NCI-H2196 treated with DMSO at 0.1 percent for 48 hours (cell line): Measurements from ENCODE around the gene TMEM132D.

Experiments used
- DNase-seq: peaks from one replicate; lab custom pipeline; 2025; ENCODE audit not compliant: unreplicated experiment; lab: John Stamatoyannopoulos, UW

Gene TMEM132D

DNA sequence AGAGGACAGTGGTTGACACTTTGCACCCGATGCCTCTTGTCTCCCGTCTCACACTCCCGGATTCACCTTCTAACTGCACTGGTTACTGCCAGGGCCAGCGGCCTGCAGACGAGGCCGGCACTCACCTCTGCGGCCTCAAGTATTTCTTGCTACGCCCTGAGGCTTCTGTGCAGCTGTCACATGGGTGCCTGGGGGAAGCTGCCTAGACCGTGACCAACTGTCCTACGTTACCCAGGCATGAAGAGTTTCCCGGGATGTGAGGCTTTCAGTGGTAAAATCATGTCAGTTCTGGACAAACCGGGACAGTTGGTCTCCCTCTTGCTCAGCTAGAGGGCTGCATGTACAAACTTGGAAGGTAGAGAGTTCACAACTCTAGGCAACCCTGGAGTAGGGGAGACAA lies 776.1 kb downstream of the TMEM132D start:
- no peak for DNase-seq

DNA sequence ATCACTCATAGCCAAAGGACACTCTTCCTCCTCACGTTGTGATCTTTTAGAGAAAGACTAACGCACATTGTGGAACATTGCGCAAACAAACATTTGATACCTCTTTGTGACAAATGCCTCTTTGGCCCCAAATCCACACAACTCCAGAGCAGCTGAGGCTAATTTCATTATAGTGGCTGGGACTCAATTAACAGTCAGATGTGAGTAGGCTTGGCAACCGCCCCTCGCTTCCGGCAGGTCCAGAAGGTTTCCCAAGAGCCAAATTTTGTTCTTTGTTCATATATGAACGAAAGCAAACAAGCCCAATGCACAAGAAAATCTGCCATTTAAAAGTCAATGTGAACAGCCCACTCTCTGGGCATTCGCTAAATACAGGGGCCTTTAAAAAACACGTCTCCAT lies 776.6 kb downstream of the TMEM132D start:
- peak; percentile 43 for DNase-seq

DNA sequence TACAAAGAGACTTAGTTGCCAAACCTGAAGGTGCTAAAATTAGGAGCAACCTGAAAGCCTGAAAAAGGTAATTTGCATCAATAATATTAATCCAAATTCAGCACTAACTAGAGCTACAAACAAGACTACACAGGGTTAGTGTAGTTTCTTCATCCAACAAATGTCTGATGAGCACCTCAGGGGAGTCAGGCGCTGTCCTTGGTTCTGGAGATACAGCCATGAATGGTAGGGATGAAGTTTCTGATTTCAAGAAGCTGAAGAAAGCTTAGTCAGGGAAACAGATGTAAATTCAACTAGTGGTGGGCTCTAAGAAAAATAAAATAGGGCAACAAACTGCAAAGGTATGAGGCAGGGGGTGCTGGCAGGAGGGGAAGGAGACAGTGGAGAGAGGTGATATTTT lies 784.3 kb downstream of the TMEM132D start:
- DNase-seq, result no peak

DNA sequence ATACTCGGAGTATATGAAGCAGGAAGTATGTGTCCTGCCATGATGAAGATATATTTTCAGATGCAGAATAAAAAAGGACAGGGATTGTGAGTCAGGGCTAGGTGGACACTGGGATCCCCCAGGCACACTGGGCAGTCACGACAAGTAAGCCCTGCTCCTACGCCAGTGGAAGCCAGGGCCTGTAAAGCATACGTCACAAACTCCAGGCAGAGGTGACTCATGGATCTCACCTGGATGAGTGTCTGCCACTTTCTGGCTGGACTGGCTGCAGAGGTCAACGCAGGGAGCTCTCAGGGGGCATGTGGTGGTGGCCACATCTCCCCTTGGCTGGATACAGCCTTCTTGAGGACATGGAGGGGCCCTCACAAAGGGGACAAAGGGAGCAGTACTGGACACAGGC lies 788.3 kb downstream of the TMEM132D start:
- DNase-seq, result no peak

DNA sequence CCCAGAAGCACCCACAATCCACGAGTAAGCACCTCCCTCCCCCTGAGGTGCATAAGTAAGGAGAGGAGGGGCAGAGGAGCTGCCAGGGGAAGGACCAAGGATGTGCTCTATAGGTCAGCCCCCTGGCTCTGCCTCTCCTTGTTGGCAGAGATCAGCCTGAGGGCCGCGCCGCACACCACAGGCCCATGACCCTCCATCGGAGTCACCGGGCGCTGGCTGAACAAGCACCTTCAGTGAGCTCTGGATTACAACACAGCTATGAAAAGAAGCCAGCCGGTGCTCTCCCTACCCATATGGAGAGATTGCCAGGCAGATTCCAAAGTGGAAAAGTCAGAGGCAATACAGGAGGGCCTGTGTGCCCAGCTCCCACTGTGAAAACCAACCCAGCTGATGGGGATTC lies 793.2 kb downstream of the TMEM132D start:
- no peak for DNase-seq

DNA sequence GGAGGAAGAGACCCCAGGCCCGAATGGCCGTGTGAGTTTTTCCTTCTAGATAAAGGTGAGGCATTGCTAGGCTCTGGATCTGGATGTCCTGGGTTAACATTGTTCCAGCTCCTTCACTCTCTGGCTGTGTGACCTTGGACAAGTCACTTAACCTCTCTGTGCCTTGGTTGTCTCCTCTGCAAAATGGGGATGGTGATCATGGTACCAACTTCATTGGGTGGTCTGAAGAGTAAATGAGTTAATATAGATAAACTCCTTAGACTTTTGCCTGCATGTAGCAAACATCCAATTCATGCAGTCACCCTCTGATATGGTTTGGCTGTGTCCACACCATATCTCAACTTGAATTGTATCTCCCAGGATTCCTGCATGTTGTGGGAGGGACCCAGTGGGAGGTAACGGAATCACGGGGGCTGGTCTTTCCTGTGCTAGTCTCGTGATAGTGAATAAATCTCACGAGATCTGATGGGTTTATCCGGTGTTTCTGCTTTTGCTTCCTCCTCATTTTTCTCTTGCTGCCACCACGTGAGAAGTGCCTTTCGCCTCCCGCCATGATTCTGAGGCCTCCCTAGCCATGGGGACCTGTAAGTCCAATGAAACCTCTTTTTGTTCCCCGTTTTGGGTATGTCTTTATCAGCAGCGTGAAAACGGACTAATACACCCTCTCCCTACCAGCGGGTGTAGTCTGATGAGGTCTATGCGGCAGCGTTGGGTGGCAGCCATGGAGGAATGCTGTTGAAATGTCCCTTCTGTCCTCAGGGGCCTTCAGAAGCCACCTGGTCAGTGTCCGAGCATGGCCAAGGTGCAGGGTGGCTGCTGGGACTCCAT lies 794.4 kb downstream of the TMEM132D start:
- DNase-seq, result no peak

DNA sequence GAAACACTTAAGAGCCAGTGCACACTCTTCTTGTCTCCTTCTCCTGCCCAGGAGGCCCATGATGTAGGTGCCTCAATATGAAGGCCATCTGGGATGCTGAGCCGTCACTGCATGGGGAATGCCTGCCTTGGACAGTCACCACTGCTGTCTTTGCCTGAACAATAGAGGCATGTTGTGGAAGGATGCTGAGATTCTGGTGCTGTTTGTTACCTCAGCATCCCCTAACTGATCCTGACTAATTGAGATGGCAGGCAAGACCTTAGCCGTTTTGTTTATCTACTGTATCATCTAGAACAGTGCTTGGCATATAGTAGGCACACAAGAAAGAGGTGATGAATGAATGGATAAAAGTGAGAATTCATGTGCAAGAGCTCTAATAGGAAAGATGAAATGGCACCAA lies 797.1 kb downstream of the TMEM132D start:
- no peak for DNase-seq

DNA sequence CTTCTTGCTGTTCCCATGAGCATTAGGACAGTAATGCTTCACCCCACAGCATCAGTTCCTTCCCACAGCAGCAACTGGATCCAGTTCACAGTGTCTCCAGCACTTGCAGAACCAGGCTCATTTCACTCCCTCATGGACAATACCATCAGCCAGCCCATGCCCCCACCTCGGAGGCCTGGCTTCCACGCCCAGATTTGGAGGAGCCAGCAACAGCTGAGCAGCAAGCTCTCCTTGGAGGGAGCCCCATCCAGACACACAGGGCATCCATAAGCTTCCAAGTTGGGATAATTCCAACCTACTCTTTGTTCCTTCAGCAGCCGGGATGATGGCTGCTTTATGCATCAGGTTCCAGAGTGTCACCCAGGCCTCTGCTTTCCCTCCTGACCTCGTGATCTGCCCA lies 800.6 kb downstream of the TMEM132D start:
- no peak for DNase-seq

DNA sequence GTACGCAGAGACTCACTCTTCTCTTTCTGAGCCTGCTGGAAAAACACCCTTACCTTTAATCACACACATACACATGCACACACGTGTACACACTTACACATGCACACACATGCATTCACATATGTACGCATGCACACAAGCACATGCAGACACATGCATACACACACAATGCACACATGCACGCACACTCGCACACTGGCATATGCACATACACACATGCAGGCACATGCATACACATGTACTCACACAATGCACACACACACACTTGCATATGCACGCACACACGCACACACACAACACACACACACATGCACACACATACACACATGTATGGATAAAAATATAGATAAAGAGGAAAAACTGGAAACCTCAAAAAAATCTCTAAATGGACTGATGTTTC lies 801.6 kb downstream of the TMEM132D start:
- no peak for DNase-seq

DNA sequence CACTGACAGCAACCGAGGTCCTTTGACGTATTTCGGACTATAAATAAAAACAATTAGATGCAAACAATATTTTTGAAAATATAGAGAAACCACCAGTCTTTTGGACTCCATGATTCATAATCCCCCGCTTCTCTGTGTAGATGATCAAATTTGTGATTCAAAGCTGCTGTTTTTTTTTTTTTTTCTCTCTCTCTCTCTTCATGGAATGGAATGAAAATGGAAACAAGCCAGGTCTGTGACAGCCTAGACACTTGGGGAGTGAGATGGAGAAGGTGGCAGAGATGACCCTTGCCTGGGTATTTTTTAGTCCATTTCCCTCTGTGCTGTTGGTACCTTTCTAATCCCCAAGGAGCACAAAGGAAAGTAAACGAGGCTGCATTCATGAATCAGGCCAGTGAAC lies 802.0 kb downstream of the TMEM132D start:
- no peak for DNase-seq

DNA sequence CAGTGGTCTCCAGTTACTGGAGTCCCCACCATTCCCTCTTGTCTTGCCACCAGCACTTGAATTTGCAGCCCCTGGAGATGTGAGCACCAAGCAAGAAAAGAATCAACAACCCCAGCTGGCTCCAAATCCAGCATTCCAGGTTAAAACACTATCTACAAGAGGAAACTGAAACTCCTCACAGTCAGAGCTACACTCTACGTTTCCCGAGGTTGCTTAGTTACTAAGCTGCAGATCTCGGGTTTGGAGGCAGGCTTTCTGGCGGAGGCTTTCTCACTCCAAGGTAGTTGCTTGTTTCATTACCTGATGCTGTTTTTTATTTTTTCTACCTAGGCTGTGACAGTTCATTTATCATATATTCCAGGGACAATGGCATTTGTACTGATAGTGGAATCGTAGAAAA lies 802.4 kb downstream of the TMEM132D start:
- no peak for DNase-seq

DNA sequence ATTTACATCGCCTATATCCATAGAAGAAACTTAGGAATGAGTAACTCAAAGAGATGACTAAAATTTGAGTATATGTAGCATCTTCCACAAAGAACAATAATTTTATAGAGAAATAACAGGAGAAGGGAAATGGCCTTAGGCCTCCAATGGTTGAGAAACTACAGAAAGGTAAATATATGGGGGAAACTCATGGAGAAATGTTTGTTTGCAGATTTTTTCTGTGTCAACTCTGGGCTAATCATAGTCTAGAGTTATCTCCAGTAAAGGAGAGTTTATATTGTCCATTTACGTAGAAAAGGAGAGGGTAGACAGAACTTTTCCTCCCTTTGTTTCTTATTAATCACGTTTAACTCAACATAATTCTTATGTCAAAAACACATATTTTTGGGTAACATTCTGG lies 806.4 kb downstream of the TMEM132D start:
- DNase-seq, result no peak

DNA sequence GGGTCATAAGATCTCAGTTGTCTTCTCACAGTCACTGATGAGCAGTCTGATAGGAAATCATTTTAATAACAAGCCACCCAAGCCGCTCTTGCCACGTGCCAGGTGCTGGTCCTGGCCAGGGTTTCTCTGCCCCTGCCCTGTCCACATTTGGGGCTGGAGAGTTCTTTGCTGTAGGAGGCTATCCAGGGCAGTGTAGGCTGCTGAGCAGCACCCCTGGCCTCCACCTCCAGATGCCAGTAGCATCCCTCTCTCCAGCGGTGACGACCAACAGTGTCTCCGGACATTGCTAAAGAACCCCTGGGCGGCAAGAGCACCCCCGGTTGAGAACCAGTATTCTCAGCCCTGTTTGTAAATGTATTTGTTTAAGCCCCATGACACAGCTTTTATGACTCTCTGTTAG lies 806.9 kb downstream of the TMEM132D start:
- DNase-seq, result no peak

DNA sequence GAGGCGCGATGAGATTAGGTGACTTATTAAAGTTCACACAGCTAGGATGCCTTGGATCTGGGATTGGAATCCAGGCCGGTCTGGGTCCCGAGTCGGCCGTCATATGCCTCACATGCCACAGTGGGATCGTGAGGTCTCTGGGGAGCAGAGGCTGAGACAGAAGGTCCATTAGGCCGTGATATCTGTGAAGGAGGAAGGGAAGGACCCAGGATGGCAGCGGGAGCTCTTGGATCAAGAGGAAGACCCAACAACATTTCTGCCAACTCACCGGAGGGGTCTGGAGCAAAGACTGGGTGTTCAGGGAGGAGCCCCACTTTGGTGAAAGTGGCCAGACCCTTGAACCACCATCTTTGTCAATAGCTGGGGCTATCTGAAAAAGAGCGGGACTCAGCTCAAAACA lies 807.6 kb downstream of the TMEM132D start:
- no peak for DNase-seq

DNA sequence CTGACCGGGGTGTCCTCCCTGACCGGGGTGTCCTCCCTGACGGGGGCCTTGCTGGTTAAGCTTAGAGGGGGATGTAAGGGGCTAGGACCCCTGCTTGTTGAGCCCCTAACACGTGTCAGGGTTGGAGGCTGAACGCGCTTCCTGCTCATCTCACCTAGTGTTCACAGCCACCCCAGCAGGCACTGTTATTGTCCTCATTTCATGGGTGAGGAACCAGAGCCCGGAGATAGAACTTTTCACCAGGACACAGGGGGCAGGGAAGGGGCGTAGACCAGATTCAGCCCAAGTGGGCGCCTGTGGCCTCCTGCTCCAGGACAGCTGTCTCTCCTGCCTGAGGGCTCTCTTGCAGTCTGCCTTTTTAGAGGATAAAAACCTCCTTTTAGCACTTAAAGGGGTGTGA lies 814.2 kb downstream of the TMEM132D start:
- DNase-seq, result no peak

DNA sequence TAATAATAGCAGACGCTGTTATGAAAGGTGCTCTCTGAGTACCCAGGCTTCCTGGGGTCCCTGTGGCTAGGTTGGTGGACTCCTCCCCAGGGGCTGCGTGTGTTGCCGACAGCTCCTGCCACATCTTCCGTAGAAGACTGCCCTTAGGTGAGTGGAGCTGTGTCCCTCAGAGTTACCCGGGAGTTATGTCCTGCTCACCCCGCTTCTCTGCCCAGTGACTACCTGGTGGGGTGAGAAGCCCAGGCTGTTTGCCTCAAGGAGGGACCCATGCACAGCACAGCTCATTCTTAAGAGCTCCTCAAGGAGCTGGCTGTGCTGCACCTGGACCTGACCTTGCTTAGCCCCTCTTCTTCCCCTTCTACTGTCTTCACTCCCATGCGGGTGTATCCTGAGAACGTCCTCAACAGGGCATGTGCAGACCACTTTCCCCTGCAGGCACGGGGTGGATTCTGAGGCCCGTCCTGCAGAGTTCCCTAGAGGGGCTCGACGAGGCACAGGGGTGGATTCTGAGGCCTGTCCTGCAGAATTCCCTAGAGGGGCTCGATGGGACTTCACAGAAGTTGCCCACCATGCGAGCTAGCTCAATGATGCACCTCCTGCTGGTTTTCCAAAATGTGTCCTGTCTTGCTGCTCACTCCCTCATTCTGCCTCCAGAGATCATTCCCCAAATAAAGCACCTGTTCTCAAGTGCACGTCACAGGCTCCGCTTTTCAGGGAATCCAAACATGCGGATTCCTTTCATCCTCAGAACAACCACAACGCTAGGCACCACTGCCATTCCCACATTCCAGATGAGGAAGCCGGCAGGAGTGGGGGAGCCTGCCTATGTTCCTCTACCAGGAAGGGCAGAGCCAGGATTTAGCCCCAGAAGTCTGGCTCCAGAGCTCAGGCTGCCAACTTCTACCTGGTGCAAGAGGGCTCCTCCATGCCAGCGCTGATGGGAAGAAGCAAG lies 818.7 kb downstream of the TMEM132D start:
- DNase-seq, result no peak

DNA sequence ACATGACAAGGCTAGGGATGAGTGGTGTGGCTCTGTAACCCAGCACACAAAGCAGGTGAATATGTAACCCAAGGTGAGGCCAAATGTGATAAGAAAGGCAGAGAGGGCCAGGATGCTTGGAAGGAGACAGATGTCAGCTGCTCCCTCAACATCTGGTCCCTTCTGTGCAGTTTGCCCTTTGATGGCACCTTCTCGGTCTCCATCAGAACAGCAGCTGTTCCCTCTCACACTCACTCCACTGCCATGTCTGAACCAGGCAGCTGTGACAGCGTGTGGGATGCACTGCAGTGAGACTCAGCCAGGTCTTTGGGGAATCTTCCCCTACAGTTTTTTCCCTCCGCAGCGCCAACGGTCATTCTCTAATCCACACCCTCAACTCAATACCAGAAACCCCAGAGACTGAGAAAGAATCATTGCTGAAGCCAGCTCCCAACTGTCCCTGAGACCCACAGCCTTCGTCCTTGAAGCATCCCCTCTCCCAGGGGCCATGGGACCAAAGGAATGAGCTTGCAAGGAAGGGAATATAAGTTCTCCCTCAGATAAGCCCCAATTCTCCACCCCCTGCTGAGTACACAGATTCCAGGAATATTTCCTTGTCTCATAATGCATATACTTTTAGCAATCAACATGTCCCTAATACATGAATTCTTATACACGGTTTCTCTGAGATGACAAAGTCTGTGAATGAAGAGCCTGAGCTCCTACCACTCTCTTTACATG lies 820.5 kb downstream of the TMEM132D start:
- no peak for DNase-seq

DNA sequence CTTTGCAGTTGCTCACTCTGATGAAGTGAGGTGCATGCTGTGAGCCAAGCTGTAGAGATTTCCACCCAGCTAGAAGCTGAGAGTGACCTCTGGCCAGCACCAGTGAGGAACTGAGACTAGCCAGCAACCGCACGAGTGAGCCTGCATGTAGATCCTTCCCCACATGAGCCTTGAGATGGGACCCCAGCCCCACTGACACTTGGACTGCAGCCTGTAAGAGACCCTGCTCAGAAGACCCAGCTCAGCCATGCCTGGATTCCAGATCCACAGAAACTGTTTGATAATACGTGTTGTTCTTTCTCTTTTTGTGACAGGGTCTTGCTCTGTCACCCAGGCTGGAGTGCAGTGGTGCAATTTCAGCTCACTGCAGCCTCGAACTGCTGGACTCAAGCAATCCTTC lies 821.4 kb downstream of the TMEM132D start:
- no peak for DNase-seq

DNA sequence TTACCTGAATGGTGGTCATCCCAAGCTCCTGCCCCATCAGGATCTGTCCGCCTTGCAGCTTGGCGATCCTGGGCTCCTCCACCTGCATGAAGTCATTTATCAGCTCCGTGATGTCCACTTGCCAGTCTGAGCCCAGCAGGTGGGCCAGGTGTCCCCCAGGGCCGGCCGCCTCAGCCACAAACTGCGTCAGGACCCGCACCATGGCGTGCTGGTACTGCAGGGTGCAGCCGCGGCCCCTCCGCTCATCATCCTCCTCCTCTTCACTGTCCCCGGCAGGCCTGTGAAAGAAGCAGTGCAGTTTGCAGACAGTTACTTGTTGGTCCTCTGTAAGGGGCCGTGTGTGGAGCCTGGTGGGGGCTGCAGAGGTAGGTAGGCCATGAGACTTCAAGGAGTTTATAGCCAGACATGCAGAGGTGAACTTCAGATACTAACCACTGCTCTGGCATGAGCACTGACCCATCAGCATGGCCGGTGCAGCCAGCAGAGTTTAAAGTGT lies 822.0 kb downstream of the TMEM132D start:
- DNase-seq, result no peak

DNA sequence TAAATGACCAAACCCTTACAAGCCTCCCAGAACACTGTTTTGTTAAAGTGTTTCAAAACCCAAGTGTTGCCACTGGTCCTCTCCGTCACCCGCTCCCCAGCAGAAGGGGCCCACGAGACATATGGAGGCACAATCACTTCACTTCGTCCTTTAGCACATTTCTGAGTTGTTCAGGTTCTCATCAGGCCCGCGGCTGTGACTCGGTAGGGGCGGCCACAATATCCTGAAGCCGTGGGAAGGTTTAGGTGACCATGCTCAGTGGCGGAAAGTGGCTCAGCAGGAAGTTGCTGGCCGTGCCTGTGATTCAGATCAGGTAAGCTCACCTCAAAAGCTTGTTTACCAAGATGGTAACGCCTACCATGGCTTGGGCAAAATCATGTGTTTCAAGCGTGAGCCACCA lies 823.0 kb downstream of the TMEM132D start:
- DNase-seq, result no peak

DNA sequence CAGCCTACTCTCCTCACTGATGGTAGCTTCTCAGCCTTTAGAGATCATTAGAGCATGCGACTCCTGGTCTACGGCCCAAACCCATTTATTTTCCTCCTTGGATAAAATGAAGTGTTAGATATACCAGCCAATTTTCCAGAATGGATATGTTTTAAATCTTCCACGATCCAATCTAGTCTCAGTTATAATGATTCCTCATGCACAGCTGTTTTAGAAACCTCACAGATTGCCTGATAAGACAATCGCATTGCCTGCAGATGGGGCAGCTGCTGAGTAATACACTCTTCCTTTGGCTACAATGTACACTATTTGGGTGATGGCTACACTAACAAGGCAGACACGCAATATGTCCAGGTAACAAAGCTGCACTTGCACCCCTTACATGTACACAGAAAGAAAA lies 823.4 kb downstream of the TMEM132D start:
- no peak for DNase-seq
